HG03342 (cell line): ENCODE data around the gene PER1.
"Not testable (repeated sequence)": the region's sequence is repeated elsewhere in the genome, so short reads cannot be mapped to it uniquely, and the experiment has no call there.

Source experiments
- ATAC-seq: cut with Tn5 transposase; IDR thresholded peaks from one replicate; pipeline ENCODE4 v1.9.1; 2021; ENCODE audit warnings: mild to moderate bottlenecking, moderate library complexity; ENCODE audit not compliant: unreplicated experiment

The PER1 gene

DNA sequence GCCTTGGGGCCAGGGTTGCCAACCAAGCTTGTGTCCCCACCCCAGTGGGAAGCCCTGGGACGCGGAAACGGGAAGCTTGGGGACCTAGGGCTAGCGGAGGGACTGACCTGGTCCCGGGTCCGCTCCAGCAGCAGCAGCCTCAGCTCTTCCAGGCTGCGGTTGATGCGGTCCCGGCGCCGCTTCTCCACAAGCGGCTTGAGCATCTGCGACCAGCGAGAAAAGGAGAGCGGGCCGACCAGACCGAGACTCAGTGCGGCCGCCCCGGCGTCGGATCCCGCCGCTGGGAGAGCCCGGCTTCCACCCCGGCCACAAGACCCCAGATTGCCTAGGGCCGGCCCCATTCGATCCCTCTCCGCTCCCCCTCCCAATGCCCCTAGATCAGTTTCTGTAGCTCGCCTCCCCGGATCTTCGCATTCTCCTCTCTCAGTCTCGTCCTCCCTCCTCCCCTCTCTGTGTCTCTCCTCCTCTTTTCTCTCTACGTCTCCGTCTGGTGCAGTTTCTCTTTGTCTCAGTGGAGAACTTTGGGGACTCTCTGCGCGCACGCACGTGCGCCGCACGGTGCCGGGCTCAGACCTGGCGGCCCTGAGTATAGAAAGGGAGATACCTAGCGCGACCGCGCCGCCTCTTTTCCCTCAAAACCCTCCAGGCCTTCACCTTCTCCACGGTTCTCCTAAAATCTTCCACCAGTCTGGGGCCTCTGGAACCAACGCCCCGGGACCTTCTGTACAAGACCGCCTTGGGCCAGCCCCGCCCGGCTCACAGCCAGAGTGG is 29.1 kb downstream of the PER1 start:
- ATAC-seq: no peak

DNA sequence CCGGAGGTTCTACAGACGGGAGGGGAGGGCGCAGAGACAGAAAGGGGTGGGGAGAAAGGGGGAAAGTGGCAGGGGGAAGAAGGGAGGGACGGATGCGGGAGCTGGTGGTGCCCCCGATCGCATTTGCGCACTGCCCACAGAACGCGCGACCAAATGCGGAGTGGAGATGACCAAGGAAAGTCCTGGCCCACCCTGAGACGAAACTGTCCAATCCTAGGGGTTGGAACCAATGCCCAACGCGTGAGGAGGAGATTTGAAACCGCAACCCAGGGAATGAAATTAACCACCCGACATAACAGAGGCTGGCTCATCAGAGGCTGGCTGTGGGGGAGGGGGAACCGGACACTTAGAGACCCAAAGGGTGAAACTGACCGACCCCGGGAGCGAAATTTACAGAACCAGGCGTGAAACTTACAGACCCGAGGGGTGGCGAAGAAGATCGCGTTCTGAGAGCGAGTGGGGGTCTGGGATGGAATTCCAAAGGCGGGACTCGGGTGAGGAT is 29.7 kb downstream of the PER1 start:
- ATAC-seq: no peak

DNA sequence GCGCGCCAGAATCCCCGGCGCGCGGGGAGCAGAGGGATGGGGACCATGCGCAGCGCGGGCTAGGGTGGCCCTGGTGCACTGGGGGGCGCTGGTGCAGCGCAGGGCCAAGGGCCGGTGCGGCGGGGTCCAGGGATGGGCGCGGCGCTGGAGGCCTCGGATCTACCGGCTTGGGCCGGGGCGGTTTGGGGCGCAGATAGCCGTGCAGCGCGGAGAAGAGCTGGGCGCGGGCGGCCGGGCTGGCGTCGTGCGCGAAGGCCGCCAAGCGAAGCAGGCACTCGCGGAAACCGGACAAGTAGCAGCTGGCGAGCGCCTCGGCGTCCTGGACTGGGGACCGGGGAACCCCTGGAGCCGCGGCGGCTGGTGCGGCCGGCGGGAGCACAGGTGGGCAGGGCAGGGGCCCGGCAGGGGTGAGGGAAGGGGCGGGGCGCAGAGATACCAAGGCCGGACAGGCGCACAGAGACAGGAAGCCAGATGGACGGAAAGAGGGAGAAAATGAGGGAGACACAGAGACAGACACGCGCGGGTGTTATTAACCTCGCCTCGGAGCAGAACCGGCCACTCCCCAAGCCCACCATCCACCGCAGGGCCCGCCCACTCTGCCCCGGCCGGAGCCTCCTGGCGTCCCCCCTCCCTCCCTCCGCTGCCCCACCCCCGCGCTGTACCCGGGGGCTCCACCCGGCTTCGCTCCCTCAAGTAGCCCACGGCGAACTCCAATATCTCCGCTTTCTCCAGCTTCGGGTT is 30.4 kb downstream of the PER1 start:
- ATAC-seq: peak; percentile 21

DNA sequence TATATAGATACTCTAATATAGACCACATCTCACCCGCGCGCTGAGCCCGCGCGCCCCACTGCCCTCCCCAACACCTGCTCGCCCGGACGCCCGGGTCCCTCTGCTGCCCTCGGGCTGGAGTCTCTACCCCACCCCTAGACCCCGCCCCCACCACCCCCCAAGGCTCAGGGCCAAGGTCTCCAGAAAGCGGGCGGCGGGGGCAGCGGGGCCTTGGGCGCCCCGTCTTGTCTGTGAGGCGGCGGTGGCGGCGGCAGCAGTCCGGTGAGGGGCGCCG is 30.9 kb downstream of the PER1 start:
- ATAC-seq: no peak

DNA sequence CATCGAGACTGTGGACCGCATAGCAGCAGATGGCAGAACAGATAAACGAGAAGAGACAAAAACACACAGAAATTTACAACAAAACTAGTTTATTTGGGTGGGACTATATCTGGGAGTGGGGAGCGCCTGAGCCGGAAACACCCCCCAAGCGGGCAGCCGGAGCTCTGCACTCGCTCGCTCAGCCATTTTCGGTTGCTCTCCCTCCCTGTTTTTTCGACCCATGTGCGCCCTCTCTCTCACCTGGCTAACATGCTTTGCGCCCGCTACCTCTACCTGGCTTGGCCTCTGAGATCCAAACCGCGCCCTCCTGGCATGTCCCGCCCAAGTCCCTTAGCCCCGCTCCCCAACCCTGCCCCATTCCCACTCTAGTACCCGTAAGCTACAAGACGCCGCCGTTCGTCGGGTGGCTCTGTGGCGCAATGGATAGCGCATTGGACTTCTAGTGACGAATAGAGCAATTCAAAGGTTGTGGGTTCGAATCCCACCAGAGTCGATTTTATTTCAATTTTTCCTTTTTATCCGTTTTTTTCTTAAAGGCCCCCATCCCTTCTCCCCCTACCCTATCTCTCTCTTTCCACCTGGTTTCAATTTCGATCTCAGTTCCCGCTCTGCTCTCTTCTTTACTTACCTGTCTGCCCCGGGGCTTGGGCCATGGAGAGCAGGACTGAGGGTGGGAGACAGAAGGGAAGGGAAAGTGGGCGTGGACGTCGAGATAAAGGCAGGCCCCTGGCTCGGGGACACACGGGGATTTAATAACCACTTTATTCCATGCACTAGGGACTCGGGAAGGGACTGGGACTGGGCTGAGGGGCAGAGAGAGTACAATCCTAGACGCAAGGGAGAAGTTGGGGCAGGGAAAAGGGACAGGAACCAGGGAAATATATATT is 31.4 kb downstream of the PER1 start:
- no peak for ATAC-seq

DNA sequence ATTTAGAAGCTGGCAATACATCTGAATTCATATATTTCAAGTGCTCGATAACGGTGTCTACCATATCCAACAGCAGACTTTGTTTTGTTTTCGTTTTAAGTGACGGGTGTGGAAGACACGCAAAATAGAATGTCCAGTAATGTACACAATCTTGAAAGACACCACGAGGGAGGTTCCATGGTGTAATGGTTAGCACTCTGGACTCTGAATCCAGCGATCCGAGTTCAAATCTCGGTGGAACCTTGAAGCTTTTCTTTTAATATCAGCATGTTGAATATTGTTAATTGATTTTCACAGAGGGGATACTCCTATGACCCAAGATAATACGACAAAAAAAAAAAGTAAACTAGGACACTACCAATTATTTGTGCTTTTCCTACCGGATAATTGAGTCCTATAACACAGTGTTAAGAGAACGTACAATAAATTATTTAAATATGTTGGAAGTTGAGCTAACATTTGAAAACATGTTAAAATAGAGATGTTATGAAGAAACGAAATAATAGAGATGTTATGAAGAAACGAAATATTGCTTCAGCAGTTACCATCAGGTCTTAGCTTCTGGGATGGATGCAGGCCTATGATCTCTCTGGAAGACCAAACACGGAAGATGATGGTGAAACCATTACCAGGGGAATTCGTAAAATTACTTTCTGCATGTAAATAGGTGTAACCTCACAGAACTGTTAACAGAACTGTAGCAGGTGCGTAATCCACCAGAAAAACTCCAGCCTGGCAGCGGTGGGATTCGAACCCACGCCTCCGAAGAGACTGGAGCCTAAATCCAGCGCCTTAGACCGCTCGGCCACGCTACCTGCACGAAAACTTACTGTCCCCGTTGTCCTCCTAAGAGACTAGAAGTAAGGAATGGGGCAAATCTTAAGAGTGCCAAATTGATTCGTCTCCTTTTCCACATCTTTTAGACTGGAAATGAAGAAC is 32.4 kb downstream of the PER1 start:
- peak; percentile 27 for ATAC-seq

DNA sequence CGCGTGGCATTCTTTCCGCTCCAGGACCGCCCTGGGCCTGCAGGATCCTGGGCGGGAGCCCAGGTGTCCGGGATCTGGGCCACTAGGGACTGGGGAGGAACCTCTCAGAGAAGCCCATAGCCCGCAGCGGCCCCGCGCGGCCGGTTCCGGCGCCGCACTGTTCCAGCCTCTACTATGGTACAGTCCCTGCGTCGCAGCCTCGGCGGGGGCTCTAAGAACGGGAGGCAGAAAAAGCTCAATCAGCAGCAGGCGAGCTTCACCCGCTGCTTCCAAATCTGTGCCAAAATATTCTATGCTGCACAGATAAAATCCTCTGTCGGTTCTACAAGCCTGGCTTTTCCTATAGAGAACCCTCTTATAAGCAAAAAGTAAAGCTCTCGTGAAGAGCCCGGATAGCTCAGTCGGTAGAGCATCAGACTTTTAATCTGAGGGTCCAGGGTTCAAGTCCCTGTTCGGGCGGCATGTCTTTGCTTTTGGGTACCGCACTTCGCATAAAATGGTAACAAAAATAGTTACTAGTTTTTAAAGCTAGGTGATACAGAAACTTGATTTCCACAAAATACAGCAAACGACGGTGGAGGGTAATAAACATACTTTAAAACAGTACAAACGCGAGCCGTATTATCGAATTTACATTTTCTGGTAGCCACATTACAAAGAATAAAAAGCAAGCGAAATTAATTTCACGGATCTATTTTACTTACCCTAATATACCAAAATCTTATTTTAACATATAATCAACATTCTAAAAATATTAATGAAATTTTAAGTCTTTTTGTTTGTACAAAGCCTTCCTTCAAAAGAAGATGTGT is 33.2 kb downstream of the PER1 start:
- ATAC-seq: peak; percentile 36

DNA sequence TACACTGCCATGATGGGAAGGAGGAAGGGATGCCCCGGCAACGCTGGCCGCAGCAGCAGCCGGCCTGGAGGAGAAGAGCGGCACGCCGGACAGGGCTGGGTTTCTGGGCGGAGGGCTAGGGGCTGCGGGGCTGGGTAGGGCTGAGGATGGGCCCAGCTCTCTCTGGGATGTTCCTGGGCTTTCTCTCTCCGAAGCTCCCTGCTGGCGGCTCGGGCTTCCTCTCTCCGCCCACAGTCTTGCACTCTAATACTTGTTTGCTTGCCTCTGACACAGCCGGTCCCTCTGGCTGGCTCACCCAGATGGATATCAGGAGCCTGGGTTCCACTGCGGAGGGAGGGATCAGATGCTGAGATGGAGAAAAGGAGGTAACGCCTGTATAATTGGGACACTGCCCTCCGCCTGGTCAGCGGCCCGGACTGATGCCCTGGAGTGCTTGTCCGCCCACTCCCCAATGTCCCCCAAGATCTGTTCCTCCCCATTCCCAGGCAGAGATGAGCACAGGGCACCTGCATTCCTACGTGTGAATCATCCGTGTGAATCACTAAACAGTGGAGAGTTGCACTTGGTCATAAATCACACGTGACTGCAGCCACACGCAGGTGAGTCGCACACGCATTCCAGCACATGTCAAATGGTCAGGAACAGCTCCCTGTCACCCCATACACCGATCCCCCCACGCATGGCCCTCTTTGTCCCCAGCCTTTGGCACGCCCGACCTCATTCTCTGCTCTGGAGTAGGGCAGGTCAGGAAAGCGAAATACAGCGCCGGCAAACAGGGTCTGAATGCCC is 34.0 kb downstream of the PER1 start, which contains the start of gene ALOXE3:
TSS of gene ALOXE3 (minus strand) at position 535 of the 789 bp plus-strand sequence. CDS start at position 11, 524 bp downstream.
- peak; percentile 1 for ATAC-seq

DNA sequence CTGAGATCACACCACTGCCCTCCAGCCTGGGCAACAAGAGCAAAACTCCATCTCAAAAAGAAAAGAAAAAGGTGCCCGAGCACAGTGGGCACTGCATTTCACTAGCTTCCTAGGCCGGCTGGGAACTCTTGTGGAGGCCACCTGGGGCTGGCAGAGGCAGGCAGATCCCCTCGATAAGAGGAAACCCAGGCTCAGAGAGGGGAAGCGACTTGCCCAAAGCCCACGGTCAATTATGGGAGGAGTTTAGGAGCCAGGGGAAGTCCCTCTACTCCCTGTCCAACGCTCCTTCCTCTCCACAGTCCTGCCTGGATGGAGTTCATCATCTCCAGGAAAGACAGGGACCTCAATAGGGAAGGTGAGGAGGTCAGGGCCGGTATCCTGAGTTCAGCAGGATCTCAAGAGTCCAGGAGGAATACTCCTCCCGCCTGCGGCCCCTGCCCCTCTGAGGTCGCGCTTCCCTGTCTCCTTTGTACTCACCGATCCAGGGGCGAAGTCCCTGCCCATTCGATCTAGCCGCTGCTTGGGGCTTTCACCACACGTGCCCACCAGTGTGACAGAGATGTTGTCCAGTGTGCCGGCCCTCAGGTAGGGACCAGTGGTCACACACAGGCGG is 34.7 kb downstream of the PER1 start:
- no peak for ATAC-seq

DNA sequence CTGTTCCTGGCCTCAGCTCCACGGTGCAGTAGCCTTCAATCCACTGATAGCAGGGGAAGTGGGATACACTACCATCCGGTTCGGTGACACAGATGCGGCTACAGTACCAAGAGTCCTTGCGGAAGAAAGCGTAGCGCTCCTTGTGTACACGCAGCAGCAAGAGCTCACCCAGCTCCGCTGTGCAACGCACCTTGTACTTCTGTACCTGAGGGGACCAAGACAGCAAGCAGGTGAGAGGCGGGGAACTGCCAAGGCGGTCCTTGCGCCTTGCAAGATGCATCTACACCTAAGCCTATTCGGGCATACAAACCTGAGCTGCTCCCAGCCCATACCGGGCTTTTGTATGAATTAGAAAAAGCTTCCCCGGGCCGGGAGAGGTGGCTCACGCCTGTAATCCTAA is 35.4 kb downstream of the PER1 start:
- ATAC-seq: no peak

DNA sequence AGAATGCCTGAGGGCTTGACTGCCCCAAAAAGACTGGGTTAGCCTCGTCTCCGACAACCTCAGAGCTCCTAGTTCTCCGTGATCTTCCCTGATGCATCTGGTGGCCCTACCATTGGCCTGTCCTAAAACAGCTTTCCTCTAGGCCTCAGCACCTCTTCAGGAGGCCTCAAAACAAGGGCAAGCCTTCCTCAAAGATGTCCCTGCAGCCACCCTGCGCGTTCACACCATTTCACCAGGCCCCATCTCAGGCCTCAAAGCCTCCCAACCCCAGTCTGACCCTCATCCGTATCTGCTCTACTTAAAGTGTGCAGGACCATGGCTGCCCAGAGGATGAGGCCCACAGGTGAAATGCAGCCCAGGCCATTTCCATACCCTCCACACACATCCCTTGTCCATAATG is 41.3 kb downstream of the PER1 start:
- no peak for ATAC-seq

DNA sequence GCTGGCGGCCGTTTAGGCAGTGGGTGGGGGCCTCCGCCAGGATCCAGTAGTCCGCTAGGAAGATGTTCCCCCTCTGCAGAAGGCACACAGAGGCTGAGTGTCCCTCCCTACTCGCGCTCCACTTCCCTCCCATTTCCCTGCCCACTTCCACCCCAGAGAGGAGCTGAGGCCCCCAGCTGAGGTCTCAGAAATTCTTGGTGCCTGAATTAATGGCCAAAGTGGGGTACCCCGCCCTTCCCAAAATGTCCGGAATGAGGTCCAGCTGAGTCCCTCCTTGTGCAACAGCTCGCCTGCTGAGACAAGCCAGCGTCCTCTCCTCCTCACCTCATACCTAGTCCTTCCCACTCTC is 41.8 kb downstream of the PER1 start:
- ATAC-seq: no peak

DNA sequence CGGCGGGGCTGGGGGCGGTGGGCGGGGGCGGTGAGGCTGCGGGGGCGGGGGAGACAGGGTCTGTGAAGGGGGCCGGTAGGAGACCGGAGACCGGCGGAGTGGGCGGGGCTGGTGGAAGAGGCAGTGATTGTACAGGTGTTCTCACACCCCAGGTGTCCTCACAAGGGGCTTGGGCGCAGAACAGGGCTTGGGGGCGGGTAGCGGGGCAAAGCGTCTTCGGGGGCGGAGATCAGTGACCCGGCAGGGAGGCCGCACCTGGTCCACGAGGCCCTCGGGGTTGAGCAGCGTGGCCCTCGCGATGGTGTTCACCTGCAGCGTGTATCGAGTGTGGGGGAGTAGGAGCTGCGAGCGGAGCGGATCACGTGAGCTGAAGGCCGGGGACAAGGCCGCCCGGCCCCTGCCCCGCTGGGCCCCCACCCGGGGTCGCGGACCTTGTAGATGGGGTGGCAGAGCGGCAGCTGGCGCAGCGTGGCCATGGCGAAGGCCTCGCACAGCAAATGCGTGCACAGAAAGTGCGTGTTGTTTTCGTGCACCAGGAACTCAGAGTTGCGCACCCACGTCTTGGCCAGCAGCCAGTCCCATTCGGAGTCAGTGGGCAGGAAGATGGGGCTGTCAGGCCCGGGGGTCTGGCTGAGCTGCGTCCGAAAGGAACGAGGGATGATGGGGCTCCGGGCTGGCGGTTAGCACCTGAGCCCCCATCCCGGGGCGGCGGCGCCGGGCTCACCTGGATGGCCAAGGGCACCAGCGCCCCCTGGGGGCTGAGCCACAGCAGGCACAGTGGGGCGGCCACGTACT is 42.3 kb downstream of the PER1 start:
- no peak for ATAC-seq

DNA sequence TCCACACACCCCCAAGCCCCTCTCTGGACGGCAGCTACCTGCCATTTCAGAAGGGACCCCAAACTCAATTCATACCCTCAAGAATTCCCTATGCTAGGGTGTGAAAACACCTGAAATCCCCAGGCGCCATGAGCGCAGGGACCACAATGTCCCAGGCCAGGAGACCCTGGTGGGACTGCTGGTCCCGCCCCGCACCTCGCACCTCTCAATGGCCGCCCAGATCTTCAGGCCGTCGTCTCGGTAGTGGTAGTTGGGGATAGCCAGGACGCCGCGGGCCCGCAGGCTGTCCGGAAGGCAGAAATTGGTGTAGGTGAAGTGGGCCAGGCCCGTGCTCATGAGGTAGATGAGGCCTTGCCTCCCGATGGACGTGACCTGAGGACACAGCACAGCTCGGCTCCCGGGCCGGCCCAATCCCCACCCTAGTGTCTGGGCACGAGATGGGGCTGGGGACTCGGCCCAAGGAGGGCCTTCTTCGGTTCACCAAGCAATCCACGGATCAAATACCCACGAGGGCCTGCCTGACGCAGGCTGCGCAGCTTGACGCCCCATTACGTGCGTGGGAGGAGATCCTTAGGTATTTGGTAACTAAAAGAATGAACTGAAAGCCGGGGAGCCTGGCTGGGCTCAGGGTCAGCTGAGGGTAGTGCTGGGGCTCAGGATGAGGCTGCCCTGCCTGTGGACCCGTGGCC is 43.1 kb downstream of the PER1 start:
- ATAC-seq: no peak

DNA sequence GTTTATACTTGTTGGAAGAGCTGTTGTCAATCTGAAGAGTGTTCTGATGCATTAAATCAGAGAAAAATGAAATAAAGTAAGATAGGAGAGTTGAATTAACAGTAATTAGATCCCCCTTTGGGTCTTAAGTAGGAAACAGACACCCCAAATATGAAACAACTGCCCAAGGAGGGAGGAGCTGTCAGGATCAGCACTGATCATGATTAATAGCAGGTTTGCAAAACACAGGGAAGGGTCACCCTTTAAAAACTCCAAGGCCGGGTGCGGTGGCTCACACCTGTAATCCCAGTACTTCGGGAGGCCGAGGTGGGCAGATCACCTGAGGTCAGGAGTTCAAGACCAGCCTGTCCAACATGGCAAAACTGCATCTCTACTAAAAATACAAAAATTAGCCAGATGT is 45.2 kb downstream of the PER1 start:
- not testable (repeated sequence) for ATAC-seq

DNA sequence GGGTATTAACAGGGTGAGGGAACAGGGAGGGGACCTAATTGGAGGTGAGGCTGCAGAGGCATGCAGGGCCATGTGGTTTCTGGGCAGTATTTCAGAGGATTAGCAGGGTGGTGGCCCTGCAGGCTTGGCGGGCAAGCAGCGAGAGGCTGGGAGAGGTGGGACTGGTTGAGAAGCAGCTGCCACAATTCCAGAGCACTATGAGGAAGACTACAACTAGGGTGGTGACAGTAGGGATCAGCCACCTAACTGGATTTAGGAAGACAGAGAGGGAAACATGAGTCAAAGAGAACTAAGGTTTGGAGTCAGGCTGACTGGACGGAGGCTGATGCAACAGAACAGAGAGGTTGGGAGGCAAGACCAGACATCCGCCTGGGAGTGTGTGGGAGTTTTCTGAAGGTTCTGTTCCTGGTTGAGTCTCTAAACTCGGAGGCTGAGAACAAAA is 46.2 kb downstream of the PER1 start:
- no peak for ATAC-seq

DNA sequence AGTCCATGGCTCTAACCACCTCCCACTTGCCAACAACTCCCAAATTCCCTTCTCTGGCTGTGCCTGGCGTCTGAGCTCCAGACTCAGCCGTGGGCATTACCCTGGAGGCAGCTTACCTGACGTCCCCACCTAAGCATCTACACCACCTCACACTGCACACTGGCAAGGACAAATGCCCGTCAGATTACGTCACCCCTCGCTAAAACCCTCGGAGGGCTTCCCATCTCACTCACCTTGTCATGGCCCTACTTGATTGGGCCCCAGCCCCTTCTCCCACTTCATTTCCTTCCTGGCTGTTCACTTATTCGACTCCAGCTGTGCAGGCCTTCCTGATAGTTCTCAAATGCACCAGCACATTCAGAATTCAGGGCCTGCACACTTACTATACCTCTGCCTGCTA is 47.3 kb downstream of the PER1 start:
- ATAC-seq: no peak
